GM18517 (cell line): ENCODE measurements around the gene DOCK10.

ENCODE experiments used
- ATAC-seq: cut with Tn5 transposase; IDR thresholded peaks from one replicate; pipeline ENCODE4 v1.9.1; 2021; ENCODE audit warnings: mild to moderate bottlenecking, moderate library complexity; ENCODE audit not compliant: unreplicated experiment

Gene DOCK10

GRCh38 chr2:224846161-224846560, 196.1 kb downstream of the DOCK10 start:
- no peak for ATAC-seq

DNA sequence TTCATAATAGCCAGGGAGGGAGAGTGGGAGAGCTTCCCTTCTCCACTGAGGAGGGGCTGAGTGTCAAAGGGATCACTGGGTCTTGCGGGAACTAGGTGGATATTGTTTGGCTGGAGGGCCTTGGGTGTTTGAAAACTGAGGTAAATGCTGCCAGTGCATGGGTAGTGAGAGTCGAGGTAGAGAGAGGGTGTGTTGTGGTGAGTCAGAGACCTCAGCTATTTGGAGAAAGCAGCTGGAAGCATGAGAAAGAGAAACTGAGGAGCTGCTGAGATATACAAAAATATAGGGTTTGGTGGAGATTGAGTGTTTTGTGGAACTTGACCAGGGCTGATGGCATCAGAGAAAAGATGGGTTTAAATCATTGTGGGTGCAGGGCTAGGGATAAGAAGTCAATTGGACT, 199.1 kb downstream of the DOCK10 start:
- no peak for ATAC-seq

GRCh38 chr2:224841910-224842309, 200.4 kb downstream of the DOCK10 start:
- no peak for ATAC-seq

GRCh38 chr2:224838335-224838734, 203.9 kb downstream of the DOCK10 start:
- ATAC-seq = no peak

DNA sequence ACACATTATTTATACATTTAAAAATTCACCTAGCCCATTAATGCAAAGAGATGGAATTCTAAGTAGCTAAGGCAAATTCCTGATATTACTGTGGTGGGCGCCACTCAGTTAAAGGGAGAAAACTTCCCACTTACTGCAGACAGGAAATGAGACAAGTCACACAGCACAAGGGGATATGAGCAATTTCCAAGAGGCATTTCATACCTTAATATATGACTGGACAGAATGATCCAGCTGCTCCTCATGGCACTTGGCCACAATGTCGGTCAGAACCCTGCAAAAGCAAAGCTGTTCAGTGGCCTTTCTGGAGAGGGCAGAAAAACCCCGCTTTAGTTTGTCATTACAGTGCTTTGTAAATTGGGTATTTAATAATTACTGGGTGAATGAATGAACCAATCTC, 204.7 kb downstream of the DOCK10 start:
- no peak for ATAC-seq

- ATAC-seq = no peak
These were observed 205.2 kb downstream of the DOCK10 start for GRCh38 chr2:224837066-224837465.

DNA sequence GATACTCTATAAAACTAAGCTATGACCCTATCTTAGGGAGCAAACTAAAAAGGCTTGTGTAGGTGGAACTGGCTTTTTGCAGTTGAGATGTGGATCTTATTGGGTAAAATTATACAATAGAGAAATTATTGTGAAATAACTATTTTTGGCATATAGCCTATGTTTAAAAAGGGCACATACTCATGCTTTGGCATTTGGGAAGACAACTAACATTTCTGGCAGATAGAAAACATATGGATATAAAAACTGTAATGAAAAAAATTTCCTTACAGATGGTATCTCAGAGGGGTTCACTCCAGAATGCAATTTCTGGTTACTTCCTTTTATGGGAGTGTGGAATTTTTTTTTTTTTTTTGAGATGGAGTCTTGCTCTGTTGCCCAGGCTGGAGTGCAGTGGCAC, 206.0 kb downstream of the DOCK10 start:
- ATAC-seq = no peak

DNA sequence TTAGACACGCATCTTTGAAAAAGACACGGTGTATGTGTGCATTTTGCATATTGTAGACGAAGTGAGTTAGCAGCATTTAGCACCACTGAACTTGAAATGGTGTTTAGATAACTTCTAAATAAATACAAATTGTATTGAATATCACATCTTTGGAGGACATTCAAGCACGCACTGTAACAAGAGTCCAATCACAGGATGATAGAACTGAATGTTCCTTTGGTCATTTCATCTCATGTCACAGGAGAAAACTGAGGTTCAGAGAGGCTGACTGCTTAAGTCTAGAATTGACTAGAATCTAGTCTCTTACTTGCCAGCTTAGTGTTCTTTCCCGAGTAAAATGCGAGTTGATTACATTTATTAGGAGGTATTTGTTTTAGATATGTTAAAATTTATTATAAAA, 206.9 kb downstream of the DOCK10 start:
- ATAC-seq = no peak

DNA sequence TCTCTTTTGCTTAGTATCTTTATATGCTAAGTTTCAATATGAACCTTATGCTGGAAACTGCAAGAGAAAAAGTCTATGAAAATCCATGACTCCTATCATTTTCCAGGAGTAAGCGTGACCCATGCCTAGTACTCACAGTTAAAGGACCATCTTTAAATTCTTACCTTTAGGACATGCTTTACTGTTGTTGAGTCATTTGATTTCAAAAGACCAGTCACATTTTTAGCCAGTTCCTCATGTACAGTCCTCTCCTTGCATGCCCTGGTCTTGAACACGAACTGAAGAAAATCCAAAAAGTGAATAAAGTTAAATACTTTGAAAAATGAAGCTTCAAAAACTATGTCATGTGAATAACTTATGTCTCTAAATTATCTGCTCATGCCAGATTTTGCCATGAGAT, 208.3 kb downstream of the DOCK10 start:
- no peak for ATAC-seq

DNA sequence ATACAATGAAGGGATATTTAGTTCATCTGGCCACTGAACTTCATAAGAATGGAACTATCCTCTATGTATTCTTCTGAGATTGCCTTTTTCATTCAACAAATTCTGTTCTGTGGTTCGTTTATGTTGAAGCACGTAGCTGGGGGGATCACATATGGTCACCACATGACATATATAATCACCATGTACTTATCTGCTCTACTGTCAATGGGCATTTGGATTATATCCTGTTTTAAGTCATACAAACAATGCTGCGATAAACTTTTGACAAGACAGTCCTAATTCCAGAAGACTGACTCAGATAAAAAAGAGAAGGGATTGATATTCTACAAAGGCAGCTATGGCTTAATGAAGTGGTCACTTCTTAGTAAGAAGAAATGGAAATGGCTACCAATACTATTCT, 210.1 kb downstream of the DOCK10 start:
- no peak for ATAC-seq

DNA sequence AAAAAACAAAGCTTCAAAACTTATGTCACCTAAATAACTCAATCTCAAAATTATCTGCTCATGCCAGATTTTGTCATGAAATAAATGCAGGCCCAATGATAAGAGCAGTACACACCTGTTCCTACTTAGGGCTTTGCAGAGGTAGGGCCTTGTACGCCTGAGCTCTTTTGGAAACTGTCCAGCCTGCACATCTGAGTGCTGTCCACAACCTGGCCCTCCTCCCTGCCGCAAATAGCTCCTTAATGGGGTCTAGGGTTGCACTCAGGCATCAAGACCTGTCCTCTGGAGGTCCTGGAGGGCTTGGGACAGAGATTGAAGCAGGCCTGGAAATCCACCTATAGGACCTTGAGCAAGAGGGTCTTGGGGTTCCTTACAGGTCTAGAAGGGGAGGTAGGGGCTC, 210.7 kb downstream of the DOCK10 start:
- ATAC-seq = no peak

DNA sequence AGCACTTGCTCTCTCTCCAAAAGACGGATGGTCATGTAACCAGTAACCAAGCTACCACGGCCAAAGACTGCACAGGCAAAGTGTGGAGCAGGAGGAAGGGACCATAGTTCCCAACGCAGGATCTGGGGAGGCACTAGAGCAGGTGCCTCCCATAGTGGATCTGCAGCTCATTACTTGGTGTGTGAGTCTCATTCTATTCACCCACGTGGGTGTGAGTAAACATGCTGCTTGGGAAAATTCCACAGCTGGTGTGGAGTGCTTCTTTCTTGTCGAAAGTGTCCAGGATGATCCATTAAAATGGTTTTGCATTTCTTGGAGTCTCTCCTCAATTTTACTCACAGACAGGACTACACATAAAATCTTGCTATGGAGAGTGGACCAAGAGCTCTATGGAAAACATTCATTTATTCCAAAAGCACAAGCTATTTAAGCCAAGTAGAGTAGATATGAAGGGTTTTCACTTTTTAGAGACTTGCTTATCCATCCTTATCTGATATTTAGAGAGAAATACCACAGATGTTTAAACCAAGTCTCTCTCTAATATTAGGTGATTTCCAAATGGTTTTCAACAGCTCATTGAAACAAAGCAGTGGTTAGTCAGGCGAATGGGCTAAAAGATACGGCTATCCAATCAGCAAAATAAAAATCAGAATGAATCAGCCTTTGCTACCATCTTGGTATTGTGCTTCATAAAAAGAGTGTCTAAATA, 221.8 kb downstream of the DOCK10 start:
- no peak for ATAC-seq

DNA sequence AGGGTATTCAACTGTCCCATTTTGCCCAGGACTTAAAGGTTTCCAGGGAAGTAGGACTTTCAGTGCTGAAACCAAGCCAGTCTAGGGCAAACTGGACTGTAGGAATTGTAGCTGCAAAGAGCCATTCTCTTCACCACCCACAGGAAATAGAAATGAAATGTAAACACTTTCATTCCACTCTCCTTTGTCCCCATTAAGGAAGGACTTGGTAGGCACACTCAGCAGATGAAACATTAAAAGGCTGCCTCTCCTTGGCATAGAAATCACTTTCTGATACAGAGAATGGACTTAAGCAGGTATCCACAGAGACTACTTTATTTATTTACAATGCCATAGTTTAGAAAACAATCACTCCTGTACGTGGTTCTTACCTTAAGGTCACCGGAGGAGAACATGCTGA, 223.2 kb downstream of the DOCK10 start:
- no peak for ATAC-seq

GRCh38 chr2:224817676-224818075, 224.6 kb downstream of the DOCK10 start:
- ATAC-seq = no peak

DNA sequence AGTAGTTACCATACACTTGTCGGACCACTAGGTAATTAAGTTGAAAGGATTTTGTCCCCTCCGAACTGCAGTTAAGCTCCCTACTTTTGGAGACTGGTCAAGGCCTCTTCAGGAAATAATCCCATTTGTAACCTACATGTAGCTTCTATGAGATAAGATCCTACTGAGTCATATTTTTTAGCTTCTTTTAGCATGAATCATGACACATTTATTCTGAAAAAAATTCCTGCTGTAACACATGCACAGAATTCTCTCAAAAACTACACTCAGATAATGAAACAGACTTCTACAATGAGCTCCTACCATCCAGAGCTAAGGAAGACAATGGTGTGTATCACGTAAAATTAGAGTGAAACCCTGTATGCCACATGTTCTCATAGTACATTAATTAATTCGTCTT, 225.5 kb downstream of the DOCK10 start:
- ATAC-seq = no peak

DNA sequence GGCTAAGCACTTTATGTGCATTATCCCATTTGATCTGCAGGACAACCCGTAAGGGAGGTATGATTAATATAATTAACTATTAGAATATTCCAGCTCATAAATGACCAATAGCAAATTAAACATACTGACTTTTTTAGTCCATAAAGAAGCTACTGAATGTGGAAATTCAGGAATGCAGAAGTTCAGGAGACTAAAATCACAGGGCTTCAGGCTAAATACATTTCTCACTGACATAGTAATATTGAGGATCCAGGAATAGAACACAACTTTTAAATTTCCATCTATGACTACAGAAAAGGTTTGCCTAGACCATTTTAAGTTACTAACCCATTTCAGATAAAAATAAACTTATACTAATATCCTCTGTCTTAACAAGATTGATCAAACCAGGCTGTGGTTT, 228.7 kb downstream of the DOCK10 start:
- no peak for ATAC-seq

GRCh38 chr2:224807153-224807964, 234.9 kb downstream of the DOCK10 start:
- ATAC-seq = no peak

DNA sequence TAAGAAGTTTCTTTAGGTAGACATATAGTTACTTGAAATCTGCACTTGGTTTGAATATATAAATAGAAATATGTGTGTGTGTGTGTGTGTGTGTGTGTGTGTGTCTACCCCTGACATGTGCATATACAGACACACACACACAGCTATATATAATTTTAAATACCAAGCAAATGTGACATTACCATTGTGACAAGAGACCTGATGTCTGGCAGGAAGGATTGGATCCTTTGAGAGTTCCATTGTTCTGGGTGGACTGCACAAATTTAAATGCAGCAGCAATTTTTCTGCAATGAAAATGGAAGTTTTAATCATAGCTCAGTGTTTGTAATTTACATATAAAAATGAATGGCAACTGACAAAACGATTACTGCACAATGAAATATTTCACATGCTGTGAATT, 238.3 kb downstream of the DOCK10 start:
- no peak for ATAC-seq

GRCh38 chr2:224802407-224802806, 239.9 kb downstream of the DOCK10 start:
- no peak for ATAC-seq

DNA sequence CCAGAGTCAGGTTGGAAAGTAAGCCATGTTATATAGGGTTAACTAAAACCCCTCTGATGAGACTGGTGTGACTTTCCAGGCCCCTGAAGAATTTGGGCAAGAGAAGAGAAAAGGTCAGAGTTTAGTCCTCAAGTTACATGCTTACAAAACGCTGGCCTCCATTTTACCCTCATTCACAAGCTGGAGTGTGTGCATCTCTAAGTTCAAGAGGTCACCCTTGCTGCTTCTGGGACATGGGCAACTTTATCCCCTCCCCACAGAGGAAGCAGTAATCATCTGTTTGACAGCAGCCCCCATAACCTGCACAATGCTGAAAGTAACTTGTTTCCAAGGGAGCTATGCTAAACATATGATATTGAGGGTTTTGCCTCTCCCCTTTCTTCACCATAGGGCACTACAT, 240.9 kb downstream of the DOCK10 start:
- no peak for ATAC-seq

DNA sequence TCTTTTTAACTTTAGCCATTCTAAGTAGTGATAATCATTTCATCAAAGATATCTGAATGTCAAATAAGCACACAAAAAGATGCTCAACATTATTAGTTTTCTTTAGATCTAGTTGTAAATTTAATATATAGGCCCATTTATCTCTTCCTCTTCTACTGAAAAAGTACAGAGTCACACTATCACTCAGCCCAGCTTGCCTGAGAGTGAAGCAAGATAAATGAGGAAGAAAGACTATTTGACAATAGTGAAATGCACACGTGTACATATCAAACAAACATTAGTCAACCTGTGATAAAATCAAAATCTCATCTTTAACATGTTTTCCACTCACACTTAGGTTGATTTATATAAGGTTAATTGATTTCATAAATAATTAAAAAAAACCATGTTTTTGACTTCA, 242.6 kb downstream of the DOCK10 start:
- no peak for ATAC-seq

GRCh38 chr2:224798180-224798579, 244.1 kb downstream of the DOCK10 start:
- no peak for ATAC-seq
